ENCODE measurements around the gene BHMT2.
A peak's percentile ranks its signal among the peaks of the same experiment; 100 is the strongest.

The BHMT2 gene

GRCh38 chr5:79069488-79070349 is at the start of gene BHMT2, which contains the start of gene DMGDH:
Gene BHMT2 (plus strand): TSS chr5:79069767. CDS start chr5:79069783, 16 bp downstream.
Gene DMGDH (minus strand): TSS chr5:79069674. CDS start chr5:79069620, 54 bp downstream.
- TF ChIP-seq POLR2A (IDR thresholded peaks at IDR 0.05; ENCODE audit: low read length) (no peak), GATA1 (IDR thresholded peaks at IDR 0.05; ENCODE audit: low read depth, low read length) (no peak)
- DNase-seq, result peak; percentile 7 to 40

- DNase-seq, result peak; percentile 60 to 75
- no peak for TF ChIP-seq POLR2A (IDR thresholded peaks at IDR 0.05; ENCODE audit: low read length)
- TF ChIP-seq GATA1 (IDR thresholded peaks at IDR 0.05; ENCODE audit: low read depth, low read length), result no peak
Measured at GRCh38 chr5:79020861-79021561, 48.6 kb upstream of the BHMT2 start.

DNA sequence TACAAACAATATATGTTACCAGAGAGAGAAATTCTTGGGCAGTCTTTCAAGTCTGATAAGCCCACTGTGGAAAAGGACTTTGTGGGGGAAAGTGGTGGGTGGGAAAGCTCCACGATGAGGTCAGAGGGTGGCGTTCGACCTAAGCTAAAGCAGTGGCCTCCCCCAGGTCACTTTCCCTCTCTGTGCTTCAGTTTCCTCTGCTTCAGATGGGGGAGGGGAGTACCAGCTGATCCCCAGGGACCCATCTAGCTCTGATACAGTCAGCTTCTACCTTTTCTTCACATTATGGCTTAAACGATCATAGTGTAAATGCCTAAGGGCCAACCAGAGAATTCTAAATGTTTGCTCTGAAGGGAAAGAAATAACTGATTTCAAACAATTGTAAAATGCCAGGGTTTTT is 47.8 kb upstream of the BHMT2 start:
- no peak for DNase-seq
- TF ChIP-seq POLR2A (IDR thresholded peaks at IDR 0.05; ENCODE audit: low read length), result no peak
- TF ChIP-seq GATA1 (IDR thresholded peaks at IDR 0.05; ENCODE audit: low read depth, low read length), result no peak

GRCh38 chr5:79022771-79023170 is 46.8 kb upstream of the BHMT2 start:
- no peak for DNase-seq
- no peak for TF ChIP-seq GATA1 (IDR thresholded peaks at IDR 0.05; ENCODE audit: low read depth, low read length)
- TF ChIP-seq POLR2A (IDR thresholded peaks at IDR 0.05; ENCODE audit: low read length), result no peak

- DNase-seq, result no peak
- TF ChIP-seq GATA1 (IDR thresholded peaks at IDR 0.05; ENCODE audit: low read depth, low read length), result no peak
- no peak for TF ChIP-seq POLR2A (IDR thresholded peaks at IDR 0.05; ENCODE audit: low read length)
Measured at GRCh38 chr5:79023348-79023747, 46.2 kb upstream of the BHMT2 start.

- TF ChIP-seq GATA1 (IDR thresholded peaks at IDR 0.05; ENCODE audit: low read depth, low read length), result no peak
- no peak for TF ChIP-seq POLR2A (IDR thresholded peaks at IDR 0.05; ENCODE audit: low read length)
- no peak for DNase-seq
Measured at GRCh38 chr5:79023947-79024346, 45.6 kb upstream of the BHMT2 start.

DNA sequence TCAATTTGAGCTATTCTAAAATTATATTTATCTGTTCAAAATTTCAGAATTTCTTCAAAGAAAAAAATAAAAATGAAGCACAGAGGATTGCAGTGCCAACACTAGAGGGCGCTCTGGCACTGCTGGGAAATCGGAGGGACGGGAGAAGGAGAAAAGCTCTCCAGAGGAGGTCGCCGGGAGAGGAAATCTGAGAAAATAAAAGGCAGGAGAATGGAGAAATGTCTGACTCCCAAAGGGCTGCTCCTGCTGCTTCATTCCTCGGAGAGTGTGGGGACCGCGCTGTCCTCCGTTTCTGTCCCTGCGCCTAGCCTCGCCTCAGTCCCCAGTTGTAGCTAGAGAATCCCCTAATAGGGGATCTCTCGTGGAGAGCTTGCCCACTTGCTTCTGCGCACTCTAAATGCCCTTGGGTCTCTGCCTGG is 44.5 kb upstream of the BHMT2 start:
- TF ChIP-seq POLR2A (IDR thresholded peaks at IDR 0.05; ENCODE audit: low read length) (no peak), GATA1 (IDR thresholded peaks at IDR 0.05; ENCODE audit: low read depth, low read length) (no peak)
- DNase-seq, result peak; percentile 56 to 81

GRCh38 chr5:79030663-79031484 is 38.7 kb upstream of the BHMT2 start:
- no peak for TF ChIP-seq POLR2A (IDR thresholded peaks at IDR 0.05; ENCODE audit: low read length)
- TF ChIP-seq GATA1 (IDR thresholded peaks at IDR 0.05; ENCODE audit: low read depth, low read length), result no peak
- no peak for DNase-seq

GRCh38 chr5:79031485-79031867 is 38.1 kb upstream of the BHMT2 start:
- no peak for DNase-seq
- no peak for TF ChIP-seq POLR2A (IDR thresholded peaks at IDR 0.05; ENCODE audit: low read length)
- no peak for TF ChIP-seq GATA1 (IDR thresholded peaks at IDR 0.05; ENCODE audit: low read depth, low read length)

- TF ChIP-seq GATA1 (IDR thresholded peaks at IDR 0.05; ENCODE audit: low read depth, low read length) (no peak), POLR2A (IDR thresholded peaks at IDR 0.05; ENCODE audit: low read length) (no peak)
Measured at GRCh38 chr5:79032031-79032695, 37.4 kb upstream of the BHMT2 start.

DNA sequence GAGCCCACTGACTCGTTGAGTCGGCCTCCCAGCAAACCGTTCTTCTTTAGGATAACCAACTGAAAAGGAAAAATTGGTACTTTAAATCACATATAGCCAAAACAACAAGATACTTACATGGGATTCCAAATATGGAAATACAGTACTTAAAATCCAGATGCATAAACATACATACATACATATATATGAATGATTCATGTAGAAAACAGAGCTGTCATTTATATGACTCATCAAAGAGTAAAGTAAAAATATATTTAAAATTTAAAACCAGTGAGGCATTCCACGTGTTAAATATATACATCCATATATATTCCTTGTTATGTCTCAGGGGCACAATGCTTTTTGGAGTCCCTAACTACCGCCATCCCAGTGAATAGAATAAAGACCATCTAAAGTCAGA is 36.8 kb upstream of the BHMT2 start:
- no peak for DNase-seq
- TF ChIP-seq GATA1 (IDR thresholded peaks at IDR 0.05; ENCODE audit: low read depth, low read length) (no peak), POLR2A (IDR thresholded peaks at IDR 0.05; ENCODE audit: low read length) (no peak)

More at GRCh38 chr5:79032031-79032695, 37.4 kb upstream of the BHMT2 start:
- no peak for DNase-seq

DNA sequence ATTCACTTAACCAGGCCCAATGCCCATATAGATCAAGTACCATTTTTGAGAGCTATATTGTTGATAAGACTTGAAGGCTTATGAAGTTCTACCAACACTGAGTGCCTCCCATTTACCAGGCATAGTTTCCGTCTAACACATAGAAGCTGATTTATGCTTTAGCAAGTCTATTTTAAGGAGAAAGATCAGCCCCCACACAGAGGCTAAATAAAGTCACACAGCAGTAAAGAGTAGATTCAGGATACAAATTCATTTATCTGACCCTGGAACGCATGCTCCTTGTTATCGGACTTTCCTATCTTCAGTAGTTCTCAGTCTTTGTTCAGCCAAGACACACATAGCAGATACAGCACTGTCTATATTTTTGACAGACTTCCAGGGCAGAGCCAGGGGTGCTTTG is 34.3 kb upstream of the BHMT2 start:
- DNase-seq, result no peak

GRCh38 chr5:79036769-79037168 is 32.8 kb upstream of the BHMT2 start:
- no peak for DNase-seq
- no peak for TF ChIP-seq POLR2A (IDR thresholded peaks at IDR 0.05; ENCODE audit: low read length)
- TF ChIP-seq GATA1 (IDR thresholded peaks at IDR 0.05; ENCODE audit: low read depth, low read length), result no peak

More for the DNA sequence above, 34.3 kb upstream of the BHMT2 start:
- TF ChIP-seq GATA1 (IDR thresholded peaks at IDR 0.05; ENCODE audit: low read depth, low read length) (no peak), POLR2A (IDR thresholded peaks at IDR 0.05; ENCODE audit: low read length) (no peak)

Data from erythroblast (primary cell).